GM12872 (cell line): ENCODE measurements around the gene TRIO.

Experiments
- TF ChIP-seq, protein P1 (sequence below): IDR thresholded peaks from 3 replicates; pipeline ENCODE4 v1.5.1; 2011; ENCODE audit warnings: low read depth, mild to moderate bottlenecking, low read length, moderate library complexity; ENCODE audit not compliant: insufficient read depth

The TRIO gene

DNA sequence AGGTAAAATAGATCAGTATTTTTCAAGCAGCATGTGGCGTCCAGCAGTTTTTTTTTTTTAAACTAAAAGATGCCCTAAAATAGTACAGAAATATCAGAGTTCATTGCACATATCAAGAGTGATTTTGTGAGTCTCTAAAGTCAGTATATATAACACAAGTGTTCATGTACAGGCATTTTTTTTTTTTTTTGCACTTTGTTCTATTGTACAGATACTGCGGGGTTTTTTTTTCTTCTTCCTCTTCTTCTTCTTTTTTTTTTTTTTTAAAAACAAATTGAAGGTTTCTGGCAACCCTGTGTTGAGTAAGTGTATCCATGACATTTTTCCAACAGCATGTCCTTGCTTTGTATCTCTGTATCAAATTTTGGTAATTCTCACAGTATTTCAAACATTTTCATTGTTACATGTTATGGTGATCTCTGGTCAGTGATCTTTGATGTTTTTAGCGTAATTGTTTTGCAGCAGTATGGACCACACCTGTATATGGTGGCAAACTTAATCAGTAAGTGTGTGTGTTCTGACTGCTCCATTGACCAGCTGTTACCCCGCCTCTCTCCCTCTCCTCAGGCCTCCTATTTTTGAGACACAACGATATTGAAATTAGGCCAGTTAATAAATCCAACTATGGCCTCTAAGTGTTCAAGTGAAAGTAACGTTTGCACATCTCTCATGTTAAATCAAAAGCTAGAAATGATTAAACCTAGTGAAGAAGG, 76.8 kb downstream of the TRIO start:
- TF ChIP-seq, protein P1, sequence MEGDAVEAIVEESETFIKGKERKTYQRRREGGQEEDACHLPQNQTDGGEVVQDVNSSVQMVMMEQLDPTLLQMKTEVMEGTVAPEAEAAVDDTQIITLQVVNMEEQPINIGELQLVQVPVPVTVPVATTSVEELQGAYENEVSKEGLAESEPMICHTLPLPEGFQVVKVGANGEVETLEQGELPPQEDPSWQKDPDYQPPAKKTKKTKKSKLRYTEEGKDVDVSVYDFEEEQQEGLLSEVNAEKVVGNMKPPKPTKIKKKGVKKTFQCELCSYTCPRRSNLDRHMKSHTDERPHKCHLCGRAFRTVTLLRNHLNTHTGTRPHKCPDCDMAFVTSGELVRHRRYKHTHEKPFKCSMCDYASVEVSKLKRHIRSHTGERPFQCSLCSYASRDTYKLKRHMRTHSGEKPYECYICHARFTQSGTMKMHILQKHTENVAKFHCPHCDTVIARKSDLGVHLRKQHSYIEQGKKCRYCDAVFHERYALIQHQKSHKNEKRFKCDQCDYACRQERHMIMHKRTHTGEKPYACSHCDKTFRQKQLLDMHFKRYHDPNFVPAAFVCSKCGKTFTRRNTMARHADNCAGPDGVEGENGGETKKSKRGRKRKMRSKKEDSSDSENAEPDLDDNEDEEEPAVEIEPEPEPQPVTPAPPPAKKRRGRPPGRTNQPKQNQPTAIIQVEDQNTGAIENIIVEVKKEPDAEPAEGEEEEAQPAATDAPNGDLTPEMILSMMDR = no peak

DNA sequence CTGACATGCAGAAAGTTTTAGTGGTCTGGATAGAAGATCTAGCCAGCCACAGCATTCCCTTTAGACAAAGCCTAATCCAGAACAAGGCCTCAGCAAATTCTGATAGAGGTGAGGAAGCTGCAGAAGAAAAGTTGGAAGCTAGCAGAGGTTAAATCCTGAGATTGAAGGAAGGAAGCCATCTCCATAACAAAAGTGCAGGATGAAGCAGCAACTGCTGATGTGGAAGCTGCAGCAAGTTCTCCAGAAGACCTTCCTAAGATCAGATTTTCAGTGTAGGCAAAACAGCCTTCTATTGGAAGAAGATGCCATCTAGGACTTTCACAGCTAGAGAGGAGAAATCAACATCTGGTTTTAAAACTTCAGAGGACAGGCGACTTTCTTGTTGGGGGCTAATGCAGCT, 77.5 kb downstream of the TRIO start:
- TF ChIP-seq, protein P1 = no peak

GRCh38 chr5:14221732-14222131, 78.6 kb downstream of the TRIO start:
- TF ChIP-seq, protein P1 = no peak

GRCh38 chr5:14222206-14222605, 79.1 kb downstream of the TRIO start:
- TF ChIP-seq, protein P1 = no peak

DNA sequence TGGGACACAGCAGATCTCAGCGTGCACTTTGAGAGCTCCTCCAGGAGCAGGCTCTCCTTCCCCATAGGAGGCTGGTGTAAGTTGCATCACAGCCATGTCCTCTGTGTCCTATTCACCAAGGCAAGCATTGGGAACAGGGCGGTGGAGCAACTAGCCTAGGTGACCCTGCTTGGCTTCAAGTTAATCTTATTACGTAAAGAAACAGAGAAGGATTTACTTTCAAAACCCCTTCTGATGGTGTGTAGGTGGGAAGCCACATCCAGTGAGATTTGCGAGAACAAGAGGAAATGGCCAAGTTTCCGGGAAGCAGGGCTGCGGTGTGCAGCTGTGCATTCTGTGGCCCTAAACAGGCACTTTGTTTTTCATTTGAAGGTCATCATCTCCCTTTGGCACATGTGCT, 80.2 kb downstream of the TRIO start:
- TF ChIP-seq, protein P1 = no peak

GRCh38 chr5:14225173-14225834, 82.2 kb downstream of the TRIO start:
- TF ChIP-seq, protein P1 = no peak

DNA sequence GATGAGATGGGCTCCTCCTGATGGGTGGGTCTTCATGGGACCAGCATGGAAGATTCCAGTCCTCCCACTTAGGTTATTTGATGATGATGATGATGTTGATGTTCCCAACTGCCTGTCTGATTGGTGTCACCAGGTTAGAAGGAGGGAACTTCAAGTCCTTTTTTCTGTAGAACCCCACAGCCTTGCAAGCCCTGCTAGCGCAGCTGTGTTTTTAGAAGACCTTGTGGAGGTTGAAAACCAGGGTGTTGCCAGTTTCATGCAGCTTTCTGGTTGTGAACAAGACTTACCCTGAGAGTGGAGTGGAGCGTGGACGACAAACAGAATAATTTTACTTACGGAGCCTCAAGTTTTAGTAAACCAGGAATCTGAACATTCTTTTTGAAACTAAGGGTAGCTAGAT, 83.0 kb downstream of the TRIO start:
- TF ChIP-seq, protein P1 = no peak
